SHP77 (cell line): ENCODE results near the gene COG6.
A peak's percentile ranks its signal among the peaks of the same experiment; 100 is the strongest.

ENCODE experiments used
- DNase-seq, 2 experiments: peaks; one replicate each; lab custom pipeline; 2025; lab: John Stamatoyannopoulos, UW

The COG6 gene

DNA sequence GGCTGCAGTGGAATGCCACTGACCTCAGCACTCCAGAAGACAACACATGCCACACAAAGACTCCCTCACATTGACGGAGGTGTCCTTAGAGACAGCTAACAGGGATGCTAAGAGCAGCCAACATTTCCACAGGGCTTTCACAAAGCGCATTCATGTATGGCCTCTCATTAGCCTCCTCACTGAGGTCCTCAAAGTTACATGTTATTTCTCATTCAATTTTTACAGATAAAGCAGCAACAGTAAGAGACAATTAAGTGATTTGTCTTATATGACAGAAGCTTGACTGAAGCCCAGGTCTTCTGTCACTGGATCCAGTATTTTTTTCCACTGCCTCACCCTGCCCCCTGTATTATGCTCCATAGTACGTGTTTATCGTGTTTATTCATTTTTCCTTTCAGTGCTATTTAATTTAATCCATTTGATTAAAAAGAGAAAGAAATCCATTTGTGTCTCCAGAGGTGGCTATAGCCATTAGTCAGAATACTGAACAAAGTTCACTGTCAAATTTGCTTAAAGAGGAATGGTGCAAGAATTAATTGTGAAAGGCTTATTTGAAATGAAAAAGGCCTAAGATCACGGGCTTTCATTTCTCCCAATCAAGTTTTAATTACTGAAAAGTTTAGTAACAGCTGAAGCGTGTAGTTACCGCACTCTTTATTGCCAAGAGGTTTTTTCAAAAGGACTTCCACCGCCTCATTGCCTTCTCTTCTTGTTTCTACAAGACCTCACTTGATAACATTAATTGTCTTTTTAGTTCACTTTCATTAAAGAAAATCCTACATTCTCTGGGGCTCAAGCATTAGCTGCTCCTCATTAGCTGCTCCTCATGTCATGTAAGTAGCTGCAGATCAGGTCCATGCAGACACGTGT lies 115.0 kb downstream of the COG6 start:
- no peak for DNase-seq

- DNase-seq, result no peak
These were observed 118.4 kb downstream of the COG6 start for GRCh38 chr13:39773833-39774232.

GRCh38 chr13:39776439-39776838 lies 121.0 kb downstream of the COG6 start:
- DNase-seq, result no peak

DNA sequence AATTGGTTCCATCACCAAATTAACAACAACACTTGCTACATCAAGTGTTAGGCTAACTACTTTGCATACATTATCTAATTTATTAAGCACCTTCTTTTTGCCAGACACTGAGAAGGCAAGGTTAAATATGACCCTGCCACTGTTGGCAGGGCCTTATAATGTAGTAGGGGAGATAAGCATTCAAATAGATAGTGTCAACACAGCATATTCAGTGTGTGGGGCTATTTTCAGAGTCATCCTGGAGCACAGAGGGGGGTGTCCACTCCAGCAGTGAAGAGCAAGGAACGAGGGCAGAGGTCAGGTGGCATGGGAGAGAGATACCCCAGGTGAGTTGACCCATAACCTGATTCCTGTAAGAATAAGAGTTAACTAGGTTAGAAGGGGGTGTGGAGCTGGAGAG lies 121.6 kb downstream of the COG6 start:
- no peak for DNase-seq

DNA sequence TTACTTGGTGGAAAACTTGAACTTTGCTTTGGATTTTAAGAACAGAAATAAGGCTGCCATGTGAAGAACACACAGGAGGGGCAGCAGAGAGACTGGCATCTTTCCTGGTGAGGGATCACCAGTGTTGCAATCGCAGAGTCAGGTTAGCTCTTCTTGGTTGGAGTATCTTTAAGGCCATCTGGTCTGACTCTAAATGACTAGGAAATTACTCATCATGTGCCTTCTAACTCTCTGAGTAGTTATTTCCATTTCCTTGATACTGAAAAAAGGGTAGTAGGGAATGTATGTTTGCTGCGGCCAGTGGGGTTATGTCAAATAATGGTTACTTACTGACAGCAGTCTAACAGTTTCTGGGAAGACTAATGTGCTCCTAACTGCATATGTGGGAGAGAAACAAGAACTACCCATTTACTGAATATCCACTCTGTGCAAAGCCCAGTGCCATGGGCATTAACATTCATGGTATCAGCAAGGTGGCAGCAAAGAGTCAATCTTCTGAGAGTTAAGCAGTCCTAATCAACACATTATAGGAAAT lies 122.1 kb downstream of the COG6 start:
- peak in 1 of 2 experiments; percentile 7 for DNase-seq

- DNase-seq, result no peak
These were observed 124.1 kb downstream of the COG6 start for GRCh38 chr13:39779337-39780265.

- no peak for DNase-seq
These were observed 125.2 kb downstream of the COG6 start for GRCh38 chr13:39780711-39781110.

DNA sequence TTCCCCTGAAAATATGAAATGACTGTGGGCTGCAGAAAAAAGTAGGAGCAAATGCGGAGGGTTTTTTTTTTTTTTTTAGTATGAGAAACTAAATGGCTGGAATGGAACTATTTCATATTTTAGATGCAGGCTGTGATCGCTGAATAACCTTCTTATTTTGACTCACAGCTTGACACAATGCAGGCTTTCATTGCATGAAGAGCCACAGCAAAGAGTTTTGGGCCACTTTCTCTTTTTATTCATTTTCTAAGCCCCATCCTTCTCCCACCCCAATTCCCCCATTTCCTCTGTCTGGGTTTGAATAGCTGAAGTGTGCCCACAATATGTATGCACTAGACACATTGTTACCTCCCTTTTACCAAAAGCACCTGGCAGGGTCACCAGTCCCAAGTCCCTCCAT lies 125.9 kb downstream of the COG6 start:
- no peak for DNase-seq

DNA sequence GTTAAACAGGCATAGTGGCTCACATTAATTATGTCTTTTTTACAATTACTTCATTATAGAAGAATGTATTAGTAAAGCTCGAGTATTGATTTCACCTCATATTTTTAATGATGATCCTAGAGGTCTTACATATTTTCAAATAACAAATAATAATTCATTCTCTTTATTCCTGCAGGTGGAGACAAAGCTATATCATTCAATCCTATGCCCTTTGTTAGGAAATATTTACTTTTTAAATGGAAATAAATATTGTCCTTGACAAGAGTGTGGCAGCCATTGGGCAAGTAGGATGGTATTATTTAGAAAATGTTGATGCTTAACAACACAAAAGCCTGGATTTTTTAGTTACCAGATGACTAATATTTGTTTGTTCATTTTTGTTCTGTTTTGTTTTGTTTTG lies 127.6 kb downstream of the COG6 start:
- DNase-seq, result no peak

DNA sequence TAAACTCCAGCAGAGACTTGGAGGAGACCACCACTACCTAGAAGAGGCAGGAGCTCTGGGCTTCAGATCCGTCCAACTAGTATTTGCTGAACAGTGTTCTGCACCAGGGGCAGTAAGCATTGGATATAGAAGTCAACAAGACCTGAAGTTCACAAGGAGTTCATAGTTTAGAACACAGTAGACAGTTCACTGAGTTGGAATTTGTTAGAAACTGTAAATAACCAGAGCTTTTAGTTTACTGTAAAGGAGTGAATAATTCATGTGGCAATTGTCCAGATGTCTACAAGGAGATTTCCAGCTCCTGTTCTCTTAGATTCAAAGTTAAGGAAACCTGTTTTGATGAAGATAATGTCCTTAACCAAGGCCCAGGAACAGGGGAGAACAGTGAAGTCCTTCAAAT lies 128.9 kb downstream of the COG6 start:
- DNase-seq, result no peak

DNA sequence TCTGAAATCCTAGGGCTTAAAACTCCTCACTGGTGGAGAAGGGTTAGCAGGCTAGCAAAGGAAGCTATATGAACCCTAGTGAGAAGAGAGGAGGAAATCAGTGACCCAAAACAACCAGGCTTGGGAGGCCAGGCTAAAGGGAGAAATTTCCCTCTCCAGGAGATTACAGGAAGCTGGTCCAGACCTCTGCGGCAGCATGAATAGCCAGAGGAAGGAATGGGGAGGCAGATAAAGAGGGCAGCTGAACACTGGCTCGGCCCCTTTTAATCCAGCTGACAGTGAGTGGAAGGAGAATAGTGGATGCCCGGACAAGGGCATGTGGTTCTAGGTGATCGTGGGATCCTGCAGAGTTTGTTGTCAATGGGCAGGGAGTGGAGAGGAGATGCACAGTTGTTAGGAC lies 130.6 kb downstream of the COG6 start:
- DNase-seq, result no peak

DNA sequence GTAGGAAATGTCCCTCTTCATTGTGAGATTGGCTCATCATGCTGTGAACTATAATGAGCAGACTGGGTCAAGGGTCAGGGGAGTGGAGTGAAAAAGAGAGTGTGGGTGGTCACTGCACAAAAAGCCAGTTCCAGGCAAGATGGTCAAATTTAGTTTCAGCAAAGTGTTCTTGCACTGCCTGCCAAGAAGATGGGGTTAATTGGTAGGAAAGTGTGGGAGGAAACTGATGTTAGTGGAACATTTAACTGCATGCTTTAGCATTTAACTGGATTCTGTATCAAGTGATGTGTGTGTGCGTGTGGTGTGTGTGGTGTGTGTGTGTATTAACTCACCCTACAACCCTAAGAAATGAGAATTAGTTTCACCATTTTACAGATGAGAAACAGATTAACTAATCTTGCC lies 131.6 kb downstream of the COG6 start:
- DNase-seq, result no peak

DNA sequence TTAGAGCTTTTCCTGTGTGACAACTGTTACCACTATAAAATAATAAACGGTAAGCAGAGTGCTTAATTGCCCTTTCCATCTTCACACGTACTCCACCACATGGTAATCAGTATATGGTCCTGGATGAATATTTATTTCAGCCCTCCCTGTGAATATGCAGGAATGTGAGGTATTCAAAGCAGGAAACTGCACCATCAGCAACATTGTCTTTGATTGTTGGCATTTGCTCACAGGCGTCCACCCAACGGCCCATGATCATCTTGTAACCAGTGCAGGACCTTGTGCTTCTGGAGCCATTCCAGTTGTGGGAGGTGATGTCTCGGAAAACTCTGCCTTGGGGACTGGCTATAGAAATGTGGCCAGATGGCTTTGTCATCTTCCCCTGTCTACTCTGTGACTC lies 132.6 kb downstream of the COG6 start:
- DNase-seq, result no peak

DNA sequence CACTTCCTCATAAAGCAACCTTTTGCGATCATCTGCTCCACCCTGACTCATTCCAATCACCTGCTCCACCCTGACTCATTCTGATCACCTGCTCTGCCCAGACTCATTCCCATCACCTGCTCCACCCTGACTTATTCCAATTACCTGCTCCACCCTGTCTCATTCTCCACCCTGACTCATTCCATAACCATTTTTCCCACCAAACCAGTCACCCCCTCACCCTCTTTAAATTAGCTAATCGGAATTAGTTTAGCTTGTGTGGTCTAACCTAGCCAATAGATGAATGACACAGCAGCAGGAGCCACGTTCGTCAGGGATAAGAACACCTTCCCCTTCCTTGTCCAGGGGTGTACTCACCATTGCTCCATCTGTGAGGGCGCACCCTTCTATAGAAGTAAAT lies 134.0 kb downstream of the COG6 start:
- DNase-seq, result no peak
